Gastrocnemius medialis (tissue), 4 donors: ENCODE data around the gene COL28A1.

Experiments used
- POLR2A ChIP-seq, 2 donors: fragments of 450-650 bp; IDR thresholded peaks; one replicate each; pipeline ENCODE4 v1.6.1; 2017; ENCODE audit warnings: antibody characterized with exemption in 2 of 2, mild to moderate bottlenecking in 2 of 2, moderate library complexity in 2 of 2
- TF ChIP-seq, protein P1 (sequence below), 5 experiments: fragments of 450-650 bp in 3 of 5; fragments of 200-600 bp in 2 of 5; sonication (generic) in 2 of 5; IDR thresholded peaks in 4 of 5; conservative IDR thresholded peaks in 1 of 5; 1 replicate in 4 of 5; 2 replicates in 1 of 5; pipeline ENCODE4 v1.5.1; 2016 to 2019; ENCODE audit warnings: antibody characterized with exemption in 5 of 5, mild to moderate bottlenecking in 3 of 5, moderate library complexity in 3 of 5

GRCh38 chr7:7414791-7415603 lies 120.7 kb downstream of the COL28A1 start:
- TF ChIP-seq, protein P1, sequence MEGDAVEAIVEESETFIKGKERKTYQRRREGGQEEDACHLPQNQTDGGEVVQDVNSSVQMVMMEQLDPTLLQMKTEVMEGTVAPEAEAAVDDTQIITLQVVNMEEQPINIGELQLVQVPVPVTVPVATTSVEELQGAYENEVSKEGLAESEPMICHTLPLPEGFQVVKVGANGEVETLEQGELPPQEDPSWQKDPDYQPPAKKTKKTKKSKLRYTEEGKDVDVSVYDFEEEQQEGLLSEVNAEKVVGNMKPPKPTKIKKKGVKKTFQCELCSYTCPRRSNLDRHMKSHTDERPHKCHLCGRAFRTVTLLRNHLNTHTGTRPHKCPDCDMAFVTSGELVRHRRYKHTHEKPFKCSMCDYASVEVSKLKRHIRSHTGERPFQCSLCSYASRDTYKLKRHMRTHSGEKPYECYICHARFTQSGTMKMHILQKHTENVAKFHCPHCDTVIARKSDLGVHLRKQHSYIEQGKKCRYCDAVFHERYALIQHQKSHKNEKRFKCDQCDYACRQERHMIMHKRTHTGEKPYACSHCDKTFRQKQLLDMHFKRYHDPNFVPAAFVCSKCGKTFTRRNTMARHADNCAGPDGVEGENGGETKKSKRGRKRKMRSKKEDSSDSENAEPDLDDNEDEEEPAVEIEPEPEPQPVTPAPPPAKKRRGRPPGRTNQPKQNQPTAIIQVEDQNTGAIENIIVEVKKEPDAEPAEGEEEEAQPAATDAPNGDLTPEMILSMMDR (IDR thresholded peaks at IDR 0.05 in 4 of 5, conservative IDR thresholded peaks at IDR 0.05 in 1 of 5), result no peak
- no peak for TF ChIP-seq POLR2A (IDR thresholded peaks at IDR 0.05)
